Adipocyte (in vitro differentiated cells): ENCODE data around the gene MPZL1.

ENCODE experiments used
- DNase-seq: peaks from one replicate; pipeline ENCODE4 v3.0.0-alpha.2; 2015; ENCODE audit warnings: low read depth
- H3K27me3 ChIP-seq: replicated peaks from 2 replicates; pipeline ENCODE4 v1.7.0; 2013; ENCODE audit warnings: mild to moderate bottlenecking, low read length, moderate library complexity; ENCODE audit not compliant: control insufficient read depth, insufficient read depth
- H3K36me3 ChIP-seq: 2 replicates; pipeline ENCODE4 v1.7.0; 2013; ENCODE audit warnings: low read length, mild to moderate bottlenecking, moderate library complexity; ENCODE audit not compliant: control insufficient read depth, insufficient read depth, severe bottlenecking
- H3K4me1 ChIP-seq: 2 replicates; pipeline ENCODE4 v1.7.0; 2013; ENCODE audit warnings: mild to moderate bottlenecking, low read length, moderate library complexity; ENCODE audit not compliant: control insufficient read depth, insufficient read depth
- H3K4me3 ChIP-seq: 2 replicates; pipeline ENCODE4 v1.7.0; 2013; ENCODE audit warnings: mild to moderate bottlenecking, low read length, moderate library complexity
- H3K9ac ChIP-seq: 2 replicates; pipeline ENCODE4 v1.7.0; 2013; ENCODE audit warnings: mild to moderate bottlenecking, low read length, moderate library complexity
- H3K9me3 ChIP-seq: 2 replicates; pipeline ENCODE4 v1.7.0; 2013; ENCODE audit warnings: mild to moderate bottlenecking, low read length, moderate library complexity; ENCODE audit not compliant: control insufficient read depth

MPZL1 gene

DNA sequence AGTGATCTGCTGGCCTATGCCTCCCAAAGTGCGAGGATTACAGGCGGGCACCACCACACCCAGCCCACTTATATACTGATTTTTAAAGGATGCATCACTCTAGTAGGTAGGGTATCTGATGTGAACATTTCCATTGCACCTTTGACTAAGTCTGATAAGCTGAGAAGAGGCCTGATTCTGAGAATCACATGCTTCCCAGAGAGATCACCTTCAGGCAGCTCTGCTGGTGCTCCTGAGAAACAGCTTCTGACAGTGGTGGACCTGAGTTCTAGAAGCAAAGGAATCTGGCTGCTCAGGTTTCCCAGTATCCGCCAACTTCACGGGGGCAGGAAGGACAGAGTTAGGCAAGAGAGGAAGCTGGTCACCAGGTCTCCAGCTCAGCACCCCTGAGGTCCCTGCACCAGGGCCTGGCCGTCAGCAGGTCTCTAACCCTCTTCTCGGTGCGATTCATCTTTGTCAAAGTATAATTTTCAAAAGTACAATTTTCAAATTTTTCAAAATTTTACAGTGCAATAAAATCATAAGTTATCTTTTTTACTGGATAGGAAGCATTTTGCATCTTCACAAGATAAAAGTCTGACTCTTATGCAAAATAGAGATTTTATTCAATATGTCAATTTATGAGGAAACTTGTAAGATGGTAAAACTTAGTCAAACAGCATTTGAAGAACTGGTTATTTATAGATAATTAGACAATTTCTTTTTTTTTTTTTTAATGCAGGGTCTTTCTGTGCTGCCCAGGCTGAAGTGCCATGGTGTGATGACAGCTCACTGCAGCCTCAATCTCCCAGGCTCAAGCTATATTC lies 25.8 kb upstream of the MPZL1 start:
- H3K4me3 ChIP-seq, result no peak overlapping the region
- peaks cover 5% of the 10 kb centered on the region for H3K4me1 ChIP-seq
- no peaks in the 10 kb centered on the region for H3K36me3 ChIP-seq
- H3K27me3 ChIP-seq, result peaks cover 6% of the 10 kb centered on the region
- no peak overlapping the region for H3K9ac ChIP-seq
- no peaks in the 10 kb centered on the region for H3K9me3 ChIP-seq
- no peak for DNase-seq

DNA sequence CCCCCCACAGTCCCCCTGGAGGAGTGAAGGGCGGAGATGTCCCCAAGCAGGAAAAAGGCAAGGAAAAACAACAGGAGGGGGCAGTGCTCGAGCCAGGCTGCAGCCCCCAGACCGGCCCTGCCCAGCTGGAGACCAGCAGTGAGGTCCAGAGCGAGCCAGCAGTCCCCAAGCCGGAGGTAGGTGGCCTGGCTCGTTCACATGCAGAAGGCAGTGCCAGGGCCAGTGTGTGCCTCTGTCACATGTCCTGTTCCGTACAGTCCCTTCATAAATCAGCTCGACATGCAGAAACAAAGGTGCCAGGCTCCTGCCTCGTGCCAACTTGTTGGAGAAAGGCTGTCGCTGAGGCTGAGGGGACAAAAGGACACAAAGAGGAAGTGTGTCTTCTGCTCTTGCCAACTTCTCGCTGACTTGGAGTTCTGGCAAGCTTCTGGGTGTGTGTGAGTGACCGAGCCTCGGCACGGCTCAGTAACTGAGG lies 24.1 kb upstream of the MPZL1 start:
- Histone ChIP-seq H3K27me3 (peaks cover 6% of the 10 kb centered on the region), H3K9me3 (no peaks in the 10 kb centered on the region), H3K9ac (no peak overlapping the region), H3K4me3 (no peak overlapping the region), H3K4me1 (no peaks in the 10 kb centered on the region), H3K36me3 (no peaks in the 10 kb centered on the region)
- DNase-seq, result no peak

DNA sequence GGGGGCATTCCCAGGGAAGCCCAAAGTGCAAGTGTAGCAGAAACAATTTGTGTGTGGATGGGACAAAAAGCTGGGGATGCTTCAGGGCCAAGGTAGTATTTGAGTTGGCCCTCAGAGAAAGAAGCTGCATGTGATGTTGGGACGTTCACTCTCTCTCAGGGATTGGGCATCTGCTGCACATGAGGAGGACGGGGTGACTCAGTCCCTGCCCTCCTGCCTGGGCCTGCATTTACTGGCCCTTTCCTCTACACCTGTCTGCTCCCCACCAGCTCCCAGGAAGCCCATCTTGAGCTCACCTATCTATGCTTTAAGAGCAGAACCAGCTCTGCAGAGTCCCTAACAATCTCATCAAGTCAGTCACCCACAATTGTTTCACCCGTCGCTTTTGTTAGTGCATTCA lies 23.5 kb upstream of the MPZL1 start:
- no peak for DNase-seq
- Histone ChIP-seq H3K27me3 (peaks cover 6% of the 10 kb centered on the region), H3K4me1 (no peaks in the 10 kb centered on the region), H3K9me3 (no peaks in the 10 kb centered on the region), H3K9ac (no peak overlapping the region), H3K36me3 (no peaks in the 10 kb centered on the region), H3K4me3 (no peak overlapping the region)

DNA sequence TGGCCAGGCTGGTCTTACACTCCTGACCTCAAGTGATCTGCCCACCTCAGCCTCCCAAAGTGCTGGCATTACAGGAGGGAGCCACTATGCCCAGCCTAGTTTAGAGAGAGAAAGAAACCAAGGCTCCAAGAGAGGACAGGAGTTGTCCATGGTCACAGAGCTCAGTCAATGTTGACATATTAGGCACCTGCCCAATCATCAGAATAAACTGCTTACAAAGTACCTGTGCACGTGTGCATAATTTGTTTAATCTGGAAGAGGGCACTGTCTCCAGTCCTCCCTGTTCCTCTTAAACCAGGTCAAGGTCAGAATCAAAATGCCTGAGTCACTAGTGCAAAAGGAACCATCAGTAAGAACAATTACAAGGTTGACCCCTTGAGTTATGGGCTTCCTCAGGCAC lies 20.3 kb upstream of the MPZL1 start:
- H3K9ac ChIP-seq, result no peak overlapping the region
- H3K4me1 ChIP-seq, result no peaks in the 10 kb centered on the region
- peaks cover 6% of the 10 kb centered on the region for H3K27me3 ChIP-seq
- no peaks in the 10 kb centered on the region for H3K36me3 ChIP-seq
- no peak overlapping the region for H3K4me3 ChIP-seq
- no peaks in the 10 kb centered on the region for H3K9me3 ChIP-seq
- DNase-seq, result no peak

DNA sequence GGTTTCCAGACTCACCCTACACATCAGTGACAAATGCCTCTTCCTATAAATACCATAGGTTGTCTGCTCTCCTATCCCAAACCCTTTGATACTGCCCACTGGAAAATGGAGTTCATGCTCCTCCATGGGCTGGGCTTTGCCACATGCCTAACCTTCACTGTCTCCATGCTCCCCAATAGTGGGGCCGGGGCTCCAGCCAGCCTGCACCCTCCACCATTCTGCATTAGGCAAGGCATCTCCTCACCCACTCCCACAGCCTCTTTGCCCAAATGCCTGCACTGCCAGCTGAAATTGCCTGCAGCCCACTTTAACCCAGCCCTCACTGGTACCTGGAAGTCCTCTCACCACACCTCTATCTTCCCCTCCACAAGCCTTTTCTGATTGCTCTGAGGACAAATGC lies 18.2 kb upstream of the MPZL1 start:
- no peaks in the 10 kb centered on the region for H3K36me3 ChIP-seq
- H3K9me3 ChIP-seq, result no peaks in the 10 kb centered on the region
- no peaks in the 10 kb centered on the region for H3K4me1 ChIP-seq
- no peak overlapping the region for H3K4me3 ChIP-seq
- no peak overlapping the region for H3K9ac ChIP-seq
- peaks cover 6% of the 10 kb centered on the region for H3K27me3 ChIP-seq
- no peak for DNase-seq

DNA sequence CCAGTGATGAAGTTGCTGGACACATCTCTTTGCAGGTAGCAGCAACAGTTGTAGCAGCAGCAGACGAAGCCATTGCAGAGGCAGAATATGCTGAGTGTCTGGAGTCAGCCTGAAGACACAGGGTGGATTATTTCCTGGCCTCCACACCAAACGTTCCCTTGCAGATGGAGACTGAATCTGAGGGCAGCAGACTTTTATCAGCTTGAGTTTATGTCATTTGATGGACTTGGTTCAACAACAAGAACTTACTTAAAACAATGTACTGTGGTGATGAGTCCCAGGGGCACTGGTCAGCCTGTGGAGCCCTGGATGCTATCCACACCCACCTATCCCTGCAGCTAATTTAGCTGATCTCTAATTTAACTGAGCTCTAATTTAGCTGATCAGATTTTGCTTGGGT lies 17.1 kb upstream of the MPZL1 start:
- H3K36me3 ChIP-seq, result no peaks in the 10 kb centered on the region
- H3K4me3 ChIP-seq, result no peak overlapping the region

DNA sequence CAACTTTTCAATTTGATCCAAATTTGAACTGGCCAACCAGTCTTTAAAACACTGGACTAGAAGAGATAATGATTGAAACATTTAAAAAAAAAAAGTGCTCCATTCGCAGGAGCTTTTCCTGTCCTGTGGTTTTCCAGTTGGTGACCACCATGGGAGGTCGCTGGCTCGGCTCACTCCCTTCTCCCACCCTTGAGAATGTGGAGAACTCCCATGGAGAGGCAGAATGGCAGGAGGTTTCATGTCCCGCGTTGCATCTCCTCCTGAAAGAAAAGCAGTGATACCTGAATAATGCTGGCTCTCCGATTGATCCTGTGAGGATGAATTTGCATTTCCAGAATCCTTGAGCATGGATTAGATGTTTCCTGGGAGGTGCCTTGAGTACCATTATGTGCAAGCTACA lies 16.5 kb upstream of the MPZL1 start:
- Histone ChIP-seq H3K9ac (no peak overlapping the region), H3K4me1 (no peaks in the 10 kb centered on the region), H3K4me3 (no peak overlapping the region), H3K27me3 (no peaks in the 10 kb centered on the region), H3K9me3 (no peaks in the 10 kb centered on the region), H3K36me3 (no peaks in the 10 kb centered on the region)
- DNase-seq, result no peak

More for the DNA sequence above, 17.1 kb upstream of the MPZL1 start:
- H3K27me3 ChIP-seq, result peaks cover 3% of the 10 kb centered on the region
- H3K9me3 ChIP-seq, result no peaks in the 10 kb centered on the region
- no peaks in the 10 kb centered on the region for H3K4me1 ChIP-seq
- DNase-seq, result no peak
- no peak overlapping the region for H3K9ac ChIP-seq

DNA sequence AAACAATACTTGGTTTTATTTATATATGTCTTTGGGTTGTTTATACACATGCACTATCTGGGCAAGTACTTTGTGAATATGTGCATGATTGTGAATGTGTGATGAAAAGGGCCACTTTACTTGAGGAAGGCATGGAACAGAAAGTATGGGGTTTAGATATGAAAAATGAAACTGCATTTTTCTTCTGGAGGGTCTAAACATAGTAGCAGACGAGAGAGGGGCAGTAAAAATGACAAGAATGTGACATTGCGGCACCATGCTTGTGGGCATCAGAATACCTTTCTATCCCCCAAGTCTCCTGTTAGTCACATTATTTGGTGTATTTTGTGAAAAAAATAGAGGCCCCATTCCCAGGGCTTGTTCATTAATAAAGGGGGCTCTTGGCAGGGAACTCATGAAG lies 15.4 kb upstream of the MPZL1 start:
- DNase-seq, result no peak
- Histone ChIP-seq H3K4me1 (peaks cover 7% of the 10 kb centered on the region), H3K36me3 (no peaks in the 10 kb centered on the region), H3K27me3 (no peaks in the 10 kb centered on the region), H3K9me3 (no peaks in the 10 kb centered on the region), H3K4me3 (no peak overlapping the region), H3K9ac (no peak overlapping the region)

DNA sequence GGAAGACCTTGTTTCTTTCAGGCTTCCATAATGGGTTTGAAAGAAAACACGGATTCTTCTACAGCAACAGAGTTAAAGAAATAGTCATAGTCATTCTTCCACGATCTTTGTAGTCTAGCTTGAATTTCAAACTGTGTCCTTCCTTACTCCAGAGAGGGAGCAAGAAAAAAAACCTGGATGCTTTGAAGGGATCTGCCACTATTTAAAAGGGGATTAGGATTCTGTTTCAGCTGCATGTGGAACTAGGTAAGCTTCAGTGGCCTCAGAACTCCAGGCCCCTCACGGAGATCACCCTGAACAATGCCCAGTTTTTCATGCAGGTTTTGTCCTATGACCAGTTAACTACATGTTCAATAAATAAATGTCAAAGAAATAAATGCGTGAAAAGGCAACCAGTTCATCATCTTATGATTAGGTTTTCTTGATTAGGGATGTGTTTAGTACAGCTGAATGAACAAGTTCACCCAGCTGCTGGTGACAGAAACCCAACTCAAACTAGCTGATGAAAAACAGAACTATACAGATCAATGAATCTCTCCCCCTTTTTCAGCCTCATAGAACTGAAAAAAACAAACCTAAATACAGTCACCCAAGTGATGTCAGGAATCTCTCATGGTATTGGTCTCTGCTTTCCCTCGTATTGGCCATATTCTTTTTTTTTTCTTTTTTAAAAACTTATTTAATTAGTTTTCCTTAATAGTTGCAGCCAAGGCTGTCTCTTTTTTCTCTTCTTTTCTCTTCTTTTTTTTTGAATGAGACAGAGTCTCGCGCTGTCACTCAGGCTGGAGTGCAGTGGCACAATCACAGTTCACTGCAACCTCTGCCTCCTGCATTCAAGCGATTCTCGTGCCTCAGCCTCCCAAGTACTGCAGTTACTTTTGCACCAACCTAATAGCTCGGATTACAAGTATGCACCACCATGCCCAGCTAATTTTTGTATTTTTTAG lies 14.6 kb upstream of the MPZL1 start:
- no peaks in the 10 kb centered on the region for H3K9me3 ChIP-seq
- DNase-seq, result no peak
- H3K4me1 ChIP-seq, result peaks cover 16% of the 10 kb centered on the region
- H3K36me3 ChIP-seq, result no peaks in the 10 kb centered on the region
- H3K4me3 ChIP-seq, result no peak overlapping the region
- H3K9ac ChIP-seq, result no peak overlapping the region
- no peaks in the 10 kb centered on the region for H3K27me3 ChIP-seq

DNA sequence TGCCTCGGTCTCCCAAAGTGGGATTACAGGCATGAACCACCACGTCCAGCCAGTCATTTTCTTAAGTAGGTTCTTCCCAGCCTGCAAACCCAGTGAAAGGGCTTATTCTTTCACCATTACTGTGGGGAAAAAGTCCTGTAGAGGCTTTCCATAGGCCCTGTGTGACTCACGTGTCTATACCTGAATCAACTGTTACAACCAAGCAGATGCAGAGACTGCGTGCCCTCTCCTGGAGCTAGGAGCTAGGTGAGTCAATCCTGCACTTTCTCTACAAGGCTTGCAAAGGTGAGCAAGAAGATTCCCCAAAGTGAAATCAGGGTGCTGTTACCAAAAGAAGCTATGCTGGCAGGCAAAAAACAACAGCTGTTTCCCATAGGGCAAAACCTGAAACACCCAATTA lies 13.8 kb upstream of the MPZL1 start:
- Histone ChIP-seq H3K4me1 (peaks cover 19% of the 10 kb centered on the region), H3K4me3 (no peak overlapping the region), H3K36me3 (no peaks in the 10 kb centered on the region), H3K9ac (no peak overlapping the region), H3K27me3 (no peaks in the 10 kb centered on the region), H3K9me3 (no peaks in the 10 kb centered on the region)
- no peak for DNase-seq

DNA sequence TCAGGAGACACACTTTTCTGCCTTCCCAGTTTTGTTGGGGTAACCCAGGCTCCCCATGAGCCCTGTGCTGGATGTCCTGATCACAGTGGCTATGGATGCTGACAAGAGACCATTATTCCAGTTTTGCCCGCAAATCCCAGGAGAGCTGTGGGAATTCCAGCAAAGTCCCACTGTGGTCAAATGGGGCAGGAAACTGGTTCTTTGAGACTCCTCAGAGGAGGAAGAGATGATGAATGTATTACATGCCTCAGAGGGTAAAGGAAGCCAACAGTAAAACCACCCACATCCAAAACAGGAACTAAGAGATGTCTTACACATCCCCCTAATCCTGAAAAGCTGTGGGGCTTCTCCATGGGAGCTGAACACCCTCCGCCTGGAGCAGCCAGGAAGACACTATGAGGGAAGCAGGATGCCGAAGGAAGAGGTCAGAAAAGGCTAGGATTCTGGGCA lies 12.8 kb upstream of the MPZL1 start:
- Histone ChIP-seq H3K9me3 (no peaks in the 10 kb centered on the region), H3K4me1 (peaks cover 25% of the 10 kb centered on the region), H3K27me3 (no peaks in the 10 kb centered on the region), H3K9ac (no peak overlapping the region), H3K36me3 (no peaks in the 10 kb centered on the region), H3K4me3 (no peak overlapping the region)
- no peak for DNase-seq
